Hepatocyte (in vitro differentiated cells): Measurements from ENCODE around the gene PDRG1. TPM values are rescaled to one million over a fixed set of nuclear protein-coding genes. Genes with fewer than 3 reads are reported as not detected.
"Not testable (repeated sequence)": the region's sequence is repeated elsewhere in the genome, so short reads cannot be mapped to it uniquely, and the experiment has no call there.

ENCODE experiments used
- DNase-seq: peaks from one replicate; pipeline ENCODE4 v3.0.0-alpha.2; 2016; ENCODE audit warnings: low spot score
- H2AFZ ChIP-seq: fragments of 200-600 bp; sonication (generic); 2 replicates; pipeline ENCODE4 v1.6.0; 2016; ENCODE audit warnings: antibody characterized with exemption, mild to moderate bottlenecking
- H3K27ac ChIP-seq: fragments of 200-600 bp; sonication (generic); 2 replicates; pipeline ENCODE4 v1.5.1; 2016; ENCODE audit warnings: mild to moderate bottlenecking
- H3K27me3 ChIP-seq: fragments of 200-600 bp; sonication (generic); 2 replicates; pipeline ENCODE4 v1.6.1; 2016
- H3K36me3 ChIP-seq: fragments of 200-600 bp; sonication (generic); replicated peaks from 2 replicates; pipeline ENCODE4 v1.5.1; 2016; ENCODE audit warnings: low read depth; ENCODE audit not compliant: insufficient read depth
- H3K4me1 ChIP-seq: fragments of 200-600 bp; sonication (generic); 2 replicates; pipeline ENCODE4 v1.5.1; 2016; ENCODE audit warnings: mild to moderate bottlenecking, moderate library complexity; ENCODE audit not compliant: insufficient read depth
- H3K4me2 ChIP-seq: fragments of 200-600 bp; sonication (generic); 2 replicates; pipeline ENCODE4 v1.6.0; 2016
- H3K4me3 ChIP-seq: fragments of 200-600 bp; sonication (generic); 2 replicates; pipeline ENCODE4 v1.5.1; 2016; ENCODE audit warnings: mild to moderate bottlenecking
- H3K79me2 ChIP-seq: fragments of 200-600 bp; sonication (generic); 2 replicates; pipeline ENCODE4 v1.6.0; 2017; ENCODE audit warnings: mild to moderate bottlenecking
- H3K9me2 ChIP-seq: fragments of 200-600 bp; sonication (generic); replicated peaks from 2 replicates; pipeline ENCODE4 v1.6.0; 2017; ENCODE audit warnings: mild to moderate bottlenecking; ENCODE audit not compliant: insufficient read depth
- H3K9me3 ChIP-seq: fragments of 200-600 bp; sonication (generic); 2 replicates; pipeline ENCODE4 v1.5.1; 2016; ENCODE audit warnings: low read depth, mild to moderate bottlenecking
- H4K20me1 ChIP-seq: fragments of 200-600 bp; sonication (generic); 2 replicates; pipeline ENCODE4 v1.6.0; 2016; ENCODE audit warnings: mild to moderate bottlenecking; ENCODE audit not compliant: insufficient read depth, poor library complexity, severe bottlenecking
- CTCF ChIP-seq: fragments of 200-600 bp; sonication (generic); IDR thresholded peaks from 2 replicates; pipeline ENCODE4 v1.5.1; 2016; ENCODE audit warnings: antibody characterized with exemption, mild to moderate bottlenecking; ENCODE audit not compliant: poor library complexity
- EZH2 ChIP-seq: fragments of 200-600 bp; sonication (generic); IDR thresholded peaks from 2 replicates; pipeline ENCODE4 v1.6.1; 2016; ENCODE audit warnings: antibody characterized with exemption, mild to moderate bottlenecking, borderline replicate concordance
- EZH2phosphoT487 ChIP-seq: fragments of 200-600 bp; sonication (generic); IDR thresholded peaks from one replicate; pipeline ENCODE4 v1.6.1; 2018; ENCODE audit warnings: antibody characterized with exemption, mild to moderate bottlenecking, low read depth, moderate library complexity; ENCODE audit not compliant: unreplicated experiment, severe bottlenecking
- WGBS: methylation state at CpG from one replicate; pipeline ENCODE4 v1.1.6; 2016; ENCODE audit warnings: low lambda C conversion rate; ENCODE audit errors: missing lambda C conversion rate; 5-methylcytosine and 5-hydroxymethylcytosine counted together
- polyA plus RNA-seq: library from polyadenylated mRNA; unstranded; fragments of >200 nt; fragmentation: Nextera tagmentation; extraction: Ambion mirVana; gene quantifications from 2 replicates; pipeline ENCODE4 v1.2.1, GENCODE V29; 2016
- total RNA-seq: library from RNA; depleted of rRNA; stranded (reverse); fragments of >200 nt; gene quantifications from 2 replicates; pipeline ENCODE4 v1.2.3, GENCODE V29; 2014

PDRG1 gene
- total and polyA plus RNA-seq, 2 experiments from 2014 or later = 9.1 to 25.4 TPM

- TF ChIP-seq EZH2 (no peak), CTCF (no peak)
- no peaks in the 10 kb centered on the region for H3K79me2 ChIP-seq
- no peak overlapping the region for H3K4me2 ChIP-seq
- H3K4me3 ChIP-seq = no peak overlapping the region
- peaks cover 15% of the 10 kb centered on the region for H3K4me1 ChIP-seq
- 78% methylated on average over 11 of the region's 11 CpGs for WGBS
- H4K20me1 ChIP-seq = no peaks in the 10 kb centered on the region
- no peak for DNase-seq
- no peaks in the 10 kb centered on the region for H3K27me3 ChIP-seq
- no peaks in the 10 kb centered on the region for H3K9me2 ChIP-seq
- H2AFZ ChIP-seq = no peak overlapping the region
- H3K27ac ChIP-seq = no peak overlapping the region
- H3K36me3 ChIP-seq = no peaks in the 10 kb centered on the region
- no peaks in the 10 kb centered on the region for H3K9me3 ChIP-seq
These were observed 31.5 kb downstream of the PDRG1 start for GRCh38 chr20:31920275-31920855.

GRCh38 chr20:31919410-31920155, 32.3 kb downstream of the PDRG1 start:
- no peak for DNase-seq
- TF ChIP-seq EZH2phosphoT487 (no peak), EZH2 (no peak), CTCF (no peak)
- no peaks in the 10 kb centered on the region for H3K9me2 ChIP-seq
- no peaks in the 10 kb centered on the region for H3K36me3 ChIP-seq
- H3K4me3 ChIP-seq = no peak overlapping the region
- WGBS = 70% methylated on average over 6 of the region's 6 CpGs
- no peaks in the 10 kb centered on the region for H3K79me2 ChIP-seq
- no peaks in the 10 kb centered on the region for H3K27me3 ChIP-seq
- H3K4me2 ChIP-seq = no peak overlapping the region
- H3K4me1 ChIP-seq = peaks cover 15% of the 10 kb centered on the region
- H2AFZ ChIP-seq = no peak overlapping the region
- no peaks in the 10 kb centered on the region for H3K9me3 ChIP-seq
- H4K20me1 ChIP-seq = no peaks in the 10 kb centered on the region
- no peak overlapping the region for H3K27ac ChIP-seq

- no peaks in the 10 kb centered on the region for H3K27me3 ChIP-seq
- no peak overlapping the region for H3K4me3 ChIP-seq
- H3K4me1 ChIP-seq = peaks cover 21% of the 10 kb centered on the region
- 42% methylated on average over 7 of the region's 7 CpGs for WGBS
- no peak for TF ChIP-seq CTCF
- TF ChIP-seq EZH2 = no peak
- no peaks in the 10 kb centered on the region for H3K9me3 ChIP-seq
- H2AFZ ChIP-seq = no peak overlapping the region
- peak overlapping the region; percentile 60 for H3K27ac ChIP-seq
- peak; percentile 54 for DNase-seq
- no peaks in the 10 kb centered on the region for H4K20me1 ChIP-seq
- H3K9me2 ChIP-seq = no peaks in the 10 kb centered on the region
- H3K79me2 ChIP-seq = no peaks in the 10 kb centered on the region
- H3K4me2 ChIP-seq = peak overlapping the region; percentile 63
- H3K36me3 ChIP-seq = no peaks in the 10 kb centered on the region
These were observed 33.3 kb downstream of the PDRG1 start for GRCh38 chr20:31918466-31919105.

- not testable (repeated sequence) for H3K27me3 ChIP-seq, H3K9me2 ChIP-seq, H4K20me1 ChIP-seq, DNase-seq, H3K79me2 ChIP-seq, H3K4me3 ChIP-seq, H3K9me3 ChIP-seq, H3K36me3 ChIP-seq
- H2AFZ ChIP-seq = peak overlapping the region; percentile 3
- H3K27ac ChIP-seq = peak overlapping the region; percentile 60
- peak overlapping the region; percentile 63 for H3K4me2 ChIP-seq
- WGBS = 12% methylated on average over 7 of the region's 7 CpGs
- H3K4me1 ChIP-seq = peaks cover 21% of the 10 kb centered on the region
These were observed 33.9 kb downstream of the PDRG1 start for GRCh38 chr20:31917962-31918412.
